NCI-H146 (cell line): ENCODE results near the gene SLC25A42.
A peak's percentile ranks its signal among the peaks of the same experiment; 100 is the strongest.

Experiments
- DNase-seq: peaks from one replicate; lab custom pipeline; 2025; lab: John Stamatoyannopoulos, UW

The SLC25A42 gene

GRCh38 chr19:19050731-19051130, 13.1 kb upstream of the SLC25A42 start:
- no peak for DNase-seq

- no peak for DNase-seq
Measured at GRCh38 chr19:19051478-19052213, 12.1 kb upstream of the SLC25A42 start.

GRCh38 chr19:19052921-19053320, 10.9 kb upstream of the SLC25A42 start:
- DNase-seq = no peak

- DNase-seq = peak; percentile 64
Measured at GRCh38 chr19:19053508-19054314, 10.1 kb upstream of the SLC25A42 start.

- no peak for DNase-seq
Measured at GRCh38 chr19:19054315-19054938, 9.4 kb upstream of the SLC25A42 start.

GRCh38 chr19:19054939-19055440, 8.8 kb upstream of the SLC25A42 start:
- DNase-seq = no peak

GRCh38 chr19:19055701-19056100, 8.1 kb upstream of the SLC25A42 start:
- DNase-seq = no peak

GRCh38 chr19:19056636-19057275, 7.0 kb upstream of the SLC25A42 start:
- no peak for DNase-seq

GRCh38 chr19:19057317-19057716, 6.5 kb upstream of the SLC25A42 start:
- no peak for DNase-seq

GRCh38 chr19:19057720-19058119, 6.1 kb upstream of the SLC25A42 start:
- DNase-seq = no peak

- DNase-seq = no peak
Measured at GRCh38 chr19:19059018-19059836, 4.6 kb upstream of the SLC25A42 start.

GRCh38 chr19:19059837-19060611, 3.8 kb upstream of the SLC25A42 start:
- DNase-seq = no peak

- no peak for DNase-seq
Measured at GRCh38 chr19:19061506-19061905, 2.3 kb upstream of the SLC25A42 start.

GRCh38 chr19:19062454-19063182, 1.2 kb upstream of the SLC25A42 start:
- no peak for DNase-seq

- peak; percentile 42 for DNase-seq
Measured at GRCh38 chr19:19064098-19064722, 416 bp downstream of the SLC25A42 start.

- DNase-seq = no peak
Measured at GRCh38 chr19:19064811-19065745, 1.3 kb downstream of the SLC25A42 start.

- no peak for DNase-seq
Measured at GRCh38 chr19:19067276-19068072, 3.7 kb downstream of the SLC25A42 start.
